NCI-H1105 (cell line): ENCODE measurements around the gene SSTR5.

Experiments
- DNase-seq: peaks from one replicate; lab custom pipeline; 2025; lab: John Stamatoyannopoulos, UW

SSTR5 gene

GRCh38 chr16:1040346-1040745 lies 32.2 kb upstream of the SSTR5 start:
- DNase-seq: no peak

DNA sequence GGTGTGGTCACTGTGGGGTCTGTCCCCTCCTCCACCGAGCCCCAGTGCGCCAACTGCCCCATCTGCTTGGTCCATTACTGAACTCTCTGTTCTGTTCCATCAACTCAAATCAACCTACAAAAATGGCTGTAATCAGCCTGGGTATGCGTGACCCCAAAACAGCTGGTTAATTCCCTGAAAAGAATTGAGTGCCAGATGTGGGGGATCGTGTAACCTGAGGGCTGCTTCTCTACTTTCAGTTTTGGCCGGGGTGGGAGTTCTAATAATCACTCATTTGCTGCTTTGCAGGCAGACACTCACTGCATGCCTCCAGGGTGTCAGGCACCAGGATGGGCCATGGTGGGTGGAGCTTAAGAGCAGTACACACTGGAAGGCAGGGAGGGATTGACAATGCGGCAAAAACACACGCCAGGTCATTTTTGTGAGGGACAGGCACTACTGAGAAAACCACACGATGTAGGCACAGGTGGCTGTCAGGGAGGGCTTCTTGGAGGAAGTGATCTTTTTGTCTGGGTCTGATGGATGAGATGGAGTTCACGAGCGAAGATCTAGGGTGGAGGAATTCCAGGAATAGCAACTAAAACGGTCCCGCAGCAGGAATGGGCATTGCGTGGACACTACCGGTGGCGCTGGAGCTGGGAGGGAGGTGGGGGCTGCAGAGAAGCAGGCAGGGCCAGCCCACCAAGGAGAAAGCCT lies 30.4 kb upstream of the SSTR5 start:
- DNase-seq: no peak

GRCh38 chr16:1042866-1043265 lies 29.7 kb upstream of the SSTR5 start:
- DNase-seq: no peak

- no peak for DNase-seq
Observed at GRCh38 chr16:1043881-1044451, 28.6 kb upstream of the SSTR5 start.

- no peak for DNase-seq
Observed at GRCh38 chr16:1044460-1045309, 27.9 kb upstream of the SSTR5 start.

DNA sequence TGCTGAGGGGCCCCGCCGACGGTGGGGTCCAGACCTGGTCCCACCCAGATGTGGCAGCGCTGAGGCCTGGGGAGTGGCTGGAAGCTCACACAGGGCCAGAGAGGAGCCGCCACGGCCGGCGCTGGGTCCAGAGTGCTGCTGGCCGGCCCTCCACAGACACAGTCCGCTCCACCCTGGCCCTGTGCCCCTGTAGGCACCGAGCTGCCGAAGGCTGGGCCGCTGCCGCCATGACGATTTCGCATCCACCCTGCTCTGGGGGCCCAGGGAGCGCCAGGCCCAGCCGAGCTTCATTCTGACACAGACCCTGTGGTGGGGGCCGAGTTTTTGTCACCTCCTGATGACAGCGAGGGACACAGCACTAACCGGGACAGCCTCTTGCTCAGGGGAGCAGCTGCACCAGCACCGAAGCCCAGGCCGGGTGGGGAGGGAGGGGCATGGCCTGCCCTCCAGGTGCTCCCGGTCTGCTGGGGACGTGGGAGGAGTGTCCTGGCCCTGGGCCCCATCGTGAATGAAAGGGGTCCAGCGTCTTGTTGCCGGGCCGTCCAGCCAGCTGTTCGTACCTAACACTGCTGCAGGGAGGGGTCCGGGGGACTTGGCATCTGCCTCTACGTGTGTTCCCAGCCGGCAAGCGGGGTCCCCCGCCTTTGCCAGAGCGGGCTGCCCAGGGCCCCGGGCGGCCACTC lies 27.1 kb upstream of the SSTR5 start:
- no peak for DNase-seq

GRCh38 chr16:1045993-1046911 lies 26.3 kb upstream of the SSTR5 start:
- DNase-seq: no peak

DNA sequence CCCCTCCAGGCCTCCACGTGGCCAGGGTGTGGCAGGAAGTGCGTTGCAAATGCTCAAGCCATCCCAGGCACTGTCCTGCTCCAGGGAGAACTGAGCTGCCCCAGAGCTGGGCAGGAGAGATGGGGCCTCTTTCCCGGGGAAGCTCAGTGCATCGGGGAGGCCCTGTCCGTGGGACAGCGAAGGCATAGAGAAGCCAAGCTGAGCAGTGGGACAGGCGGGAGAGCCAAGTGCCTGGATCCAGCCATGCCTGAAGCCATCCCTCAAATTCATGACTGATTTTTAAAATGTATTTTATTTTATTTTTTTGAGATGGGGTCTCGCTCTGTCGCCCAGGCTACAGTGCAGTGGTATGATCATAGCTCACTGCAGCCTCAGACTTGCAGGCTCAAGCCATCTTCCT lies 25.4 kb upstream of the SSTR5 start:
- no peak for DNase-seq

DNA sequence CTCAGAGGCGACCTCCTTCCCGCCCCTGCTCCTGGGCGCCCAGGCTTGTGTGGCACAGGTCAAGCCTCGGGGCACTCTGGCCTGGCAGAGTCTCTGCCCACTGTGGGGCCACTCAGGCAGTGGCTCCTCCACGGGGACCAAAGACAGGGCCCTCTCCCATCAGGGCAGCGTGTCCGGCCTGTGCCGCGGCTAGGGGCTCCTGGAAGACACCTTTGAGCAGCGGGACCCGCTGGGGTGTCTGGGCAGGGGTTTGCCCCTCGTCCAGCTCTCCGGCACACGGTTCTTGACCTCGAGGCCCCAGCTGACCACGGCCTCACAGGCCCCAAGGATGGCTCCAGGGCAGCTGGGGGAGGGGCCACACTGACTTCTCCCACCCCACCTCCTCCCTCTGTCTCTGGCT lies 24.7 kb upstream of the SSTR5 start:
- DNase-seq: no peak

DNA sequence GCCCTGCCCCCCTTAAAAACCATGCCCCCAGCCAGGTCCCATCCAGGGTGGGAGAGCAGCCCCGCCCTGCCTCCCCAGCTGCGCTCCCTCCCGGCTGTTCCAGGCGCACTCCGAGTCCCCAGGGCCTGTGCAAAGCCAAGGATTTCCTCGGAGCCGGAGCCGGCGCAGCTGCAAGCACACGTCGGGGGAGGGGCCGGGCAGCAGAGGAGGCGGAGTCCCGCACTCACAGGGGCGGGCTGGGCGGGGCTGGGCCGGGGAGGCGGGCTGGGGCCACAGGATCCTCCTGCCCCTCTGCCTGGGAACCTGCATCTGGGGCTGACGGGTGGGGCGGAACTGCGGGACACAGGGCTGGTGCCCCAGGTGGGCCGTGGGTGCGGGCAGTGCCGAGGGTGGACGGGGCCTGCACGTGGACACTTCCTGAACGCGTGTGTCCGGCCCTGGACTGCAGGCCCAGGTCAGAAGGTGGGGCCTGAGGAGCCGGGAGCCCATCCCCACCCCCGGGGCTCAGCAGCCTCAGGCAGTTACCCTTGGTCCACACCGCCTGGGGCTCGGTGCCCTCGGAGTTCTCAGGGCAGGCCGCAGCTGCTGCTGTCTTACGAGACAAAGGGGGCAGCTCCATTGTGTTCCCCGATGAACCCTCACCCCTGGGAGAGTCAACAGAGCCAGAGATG lies 24.0 kb upstream of the SSTR5 start:
- no peak for DNase-seq

- no peak for DNase-seq
Observed at GRCh38 chr16:1049113-1049975, 23.2 kb upstream of the SSTR5 start.

DNA sequence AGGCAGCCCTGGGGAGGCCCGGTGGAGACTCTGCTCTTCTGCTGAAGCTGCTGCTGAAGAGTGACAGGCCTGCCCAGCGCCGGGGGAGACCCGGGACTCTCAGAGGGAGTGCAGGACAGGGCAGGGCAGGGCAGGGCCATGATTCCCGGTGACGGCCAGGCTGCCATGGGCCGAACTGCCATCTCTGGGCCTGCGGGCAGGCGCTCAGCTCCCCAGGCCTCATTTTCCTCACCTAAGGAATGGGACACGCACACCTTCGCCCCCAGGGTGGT lies 22.6 kb upstream of the SSTR5 start:
- no peak for DNase-seq

DNA sequence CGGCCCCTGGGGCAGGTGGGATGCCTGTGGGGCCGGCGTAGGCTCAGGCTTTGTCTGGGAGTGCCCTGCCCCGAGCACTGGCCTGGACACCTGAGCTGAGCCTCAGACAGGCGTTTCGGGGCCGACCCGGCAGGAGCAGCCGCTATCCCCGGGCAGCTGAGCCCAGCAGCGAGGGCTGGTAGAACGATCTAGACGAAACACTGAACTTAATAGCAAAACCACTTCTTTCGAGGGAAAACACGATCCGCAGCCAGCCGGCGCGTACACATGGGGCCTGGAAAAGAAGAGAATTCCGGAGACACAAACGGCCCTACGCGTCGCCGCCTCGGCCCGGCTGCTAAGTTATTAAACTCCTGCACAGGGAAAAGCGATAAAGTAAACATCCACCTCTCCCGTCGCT lies 22.0 kb upstream of the SSTR5 start:
- DNase-seq: no peak

DNA sequence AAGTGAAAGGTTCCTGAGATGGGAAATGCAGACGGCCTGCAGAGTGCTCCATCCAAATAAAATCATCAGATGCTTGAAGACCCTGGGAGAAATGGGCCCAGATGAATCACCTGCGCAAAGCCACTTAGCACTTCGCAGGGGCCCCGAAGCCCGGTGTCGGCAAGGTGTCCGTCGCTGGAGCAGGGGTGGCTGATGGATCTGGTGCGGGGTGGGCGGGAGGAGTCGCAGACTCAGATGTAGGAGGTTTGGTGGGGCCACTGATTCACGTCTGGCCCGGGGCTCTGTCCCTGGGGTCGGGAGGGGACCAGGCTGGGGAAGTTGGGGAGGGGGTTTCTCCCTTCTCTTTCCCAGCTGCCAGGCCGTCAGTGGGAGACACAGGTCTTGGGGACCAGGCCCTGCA lies 21.6 kb upstream of the SSTR5 start:
- no peak for DNase-seq

DNA sequence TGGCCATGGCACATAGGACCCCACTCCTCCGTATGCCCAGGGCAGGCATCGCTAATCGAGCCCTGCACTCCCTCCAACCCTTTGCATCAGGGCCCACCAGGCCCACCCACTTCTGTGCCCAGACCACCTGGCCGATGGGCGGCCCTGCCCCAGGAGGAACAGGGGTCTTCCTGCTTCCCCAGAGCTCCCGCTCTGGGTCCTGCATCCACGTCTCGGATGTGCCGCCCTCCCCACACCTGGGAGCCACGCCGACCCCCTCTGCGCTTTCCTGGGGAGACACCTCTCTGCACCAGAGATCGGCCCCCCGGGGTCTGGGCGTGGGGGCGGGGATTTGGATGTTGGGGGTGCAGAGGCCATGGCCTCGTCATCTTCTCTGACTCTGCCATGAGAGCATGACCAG lies 21.1 kb upstream of the SSTR5 start:
- no peak for DNase-seq

GRCh38 chr16:1052721-1053120 lies 19.8 kb upstream of the SSTR5 start:
- DNase-seq: no peak

DNA sequence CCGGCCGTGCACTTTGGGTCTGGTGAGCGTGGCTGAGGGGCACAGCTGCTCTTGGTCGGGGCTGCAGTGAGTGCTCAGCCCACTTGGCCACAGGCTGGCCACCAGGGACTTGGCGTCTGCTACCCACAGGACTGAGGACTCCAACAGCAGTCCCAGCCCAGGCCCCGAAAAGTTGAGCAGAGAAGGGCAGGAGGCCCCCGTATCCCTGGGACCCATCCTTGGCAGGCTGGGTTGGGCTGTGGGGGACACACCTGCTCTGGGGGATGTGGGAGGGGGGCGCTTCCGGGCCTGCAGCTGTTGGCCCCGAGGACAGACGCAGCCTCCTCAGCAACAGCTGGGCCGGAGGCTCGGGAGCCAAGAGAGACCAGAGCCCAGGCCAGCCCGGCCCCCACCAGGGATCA lies 19.4 kb upstream of the SSTR5 start:
- DNase-seq: no peak

- DNase-seq: no peak
Observed at GRCh38 chr16:1053700-1054368, 18.7 kb upstream of the SSTR5 start.

GRCh38 chr16:1054660-1055556 lies 17.6 kb upstream of the SSTR5 start:
- no peak for DNase-seq
